Umbilical cord (tissue), 2 donors: ENCODE measurements around the gene LRRC36. TPM values are rescaled to one million over a fixed set of nuclear protein-coding genes. Genes with fewer than 3 reads are reported as not detected.

Experiments used
- DNase-seq: peaks from one replicate; pipeline ENCODE4 v3.0.0-alpha.2; 2015; ENCODE audit warnings: low spot score
- total RNA-seq: library from RNA; depleted of rRNA; stranded (reverse); fragments of >200 nt; gene quantifications from one replicate; pipeline ENCODE4 v1.2.3, GENCODE V29; 2014; ENCODE audit warnings: low replicate concordance; ENCODE audit not compliant: insufficient read depth

The LRRC36 gene
- total RNA-seq, 1 donor from 2014 or later: 1.9 TPM

- DNase-seq: no peak
These were observed 96.4 kb downstream of the LRRC36 start for GRCh38 chr16:67423015-67423414.

GRCh38 chr16:67423611-67424260, 97.1 kb downstream of the LRRC36 start:
- no peak for DNase-seq

- no peak for DNase-seq
These were observed 97.6 kb downstream of the LRRC36 start for GRCh38 chr16:67424261-67424615.

- no peak for DNase-seq
These were observed 98.4 kb downstream of the LRRC36 start for GRCh38 chr16:67425061-67425460.

DNA sequence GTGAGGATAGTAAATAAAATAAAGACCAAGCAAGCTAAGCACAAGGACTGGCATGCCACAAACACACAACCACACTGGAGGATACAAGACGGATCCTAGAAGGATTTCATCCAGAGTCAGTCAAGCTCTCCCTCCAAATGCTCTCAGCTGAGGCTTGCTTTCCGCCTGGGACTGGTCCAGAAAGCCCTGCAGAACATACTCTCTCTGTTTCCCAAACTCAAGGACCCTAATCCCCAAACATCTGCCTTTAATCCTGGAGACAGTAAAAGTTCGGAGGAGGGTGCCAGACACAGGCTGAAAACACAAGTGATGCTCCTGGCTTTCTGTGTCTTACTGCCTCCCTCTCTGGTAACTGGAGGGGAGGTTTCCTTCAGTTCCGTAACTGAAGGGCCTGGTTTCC, 99.0 kb downstream of the LRRC36 start:
- DNase-seq: peak; percentile 95

DNA sequence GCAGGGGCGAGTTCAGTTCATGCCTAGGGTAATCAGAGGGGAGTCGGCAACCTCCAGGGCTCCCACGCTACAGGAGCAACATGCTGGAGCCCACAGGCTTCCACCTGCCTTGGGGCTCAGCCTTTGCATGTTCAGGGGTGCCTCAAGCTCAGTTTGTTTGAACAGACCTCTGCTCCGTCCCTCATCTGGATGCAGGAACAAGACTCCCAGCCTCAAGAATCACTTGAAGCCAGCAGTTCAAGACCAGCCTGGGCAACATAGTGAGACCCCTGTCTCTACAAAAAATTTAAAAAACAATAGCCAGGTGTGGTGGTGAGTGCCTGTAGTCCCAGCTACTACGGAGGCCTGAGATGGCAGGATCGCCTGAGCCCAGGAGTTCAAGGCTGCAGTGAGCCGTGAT, 99.4 kb downstream of the LRRC36 start:
- DNase-seq: no peak

GRCh38 chr16:67426950-67427349, 100.3 kb downstream of the LRRC36 start:
- DNase-seq: no peak

GRCh38 chr16:67428146-67428731, 101.6 kb downstream of the LRRC36 start:
- peak; percentile 70 for DNase-seq

DNA sequence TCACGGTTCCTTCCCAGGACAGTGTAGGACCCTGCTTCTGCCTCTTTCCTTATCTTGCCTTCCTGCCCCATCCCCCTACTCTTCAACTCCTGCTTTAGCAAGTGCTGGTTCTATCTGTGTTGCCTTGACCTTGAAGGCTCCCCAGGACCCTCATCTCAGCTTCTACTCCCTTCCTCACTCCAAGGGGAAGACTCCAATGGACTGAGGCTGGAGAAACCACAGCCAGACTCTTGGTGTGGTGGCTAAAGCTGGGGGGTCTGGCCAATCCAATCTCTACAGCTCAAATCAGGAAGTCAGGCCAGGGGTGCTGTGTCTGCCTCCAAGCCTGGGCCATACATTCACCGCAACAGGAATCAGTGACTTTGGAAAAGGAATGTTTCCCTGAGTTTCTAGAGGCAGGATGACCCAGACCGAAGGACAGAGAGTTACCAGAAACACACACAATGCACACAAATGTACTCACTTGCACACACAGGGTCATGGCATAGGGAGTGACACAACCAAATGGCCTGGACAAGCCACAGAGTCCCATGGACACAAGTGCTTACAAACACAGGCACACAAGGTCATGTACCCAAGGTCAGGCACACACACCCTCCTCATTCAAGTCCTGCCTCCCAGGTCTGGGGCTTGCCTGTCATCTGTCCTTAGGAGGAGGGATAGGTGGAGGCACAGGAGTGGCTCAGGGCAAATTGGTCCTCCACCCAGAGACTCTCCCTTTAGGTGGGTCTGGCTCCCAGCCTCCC, 102.6 kb downstream of the LRRC36 start:
- no peak for DNase-seq

- no peak for DNase-seq
These were observed 103.3 kb downstream of the LRRC36 start for GRCh38 chr16:67429799-67430503.

GRCh38 chr16:67430504-67430976, 103.9 kb downstream of the LRRC36 start:
- no peak for DNase-seq

DNA sequence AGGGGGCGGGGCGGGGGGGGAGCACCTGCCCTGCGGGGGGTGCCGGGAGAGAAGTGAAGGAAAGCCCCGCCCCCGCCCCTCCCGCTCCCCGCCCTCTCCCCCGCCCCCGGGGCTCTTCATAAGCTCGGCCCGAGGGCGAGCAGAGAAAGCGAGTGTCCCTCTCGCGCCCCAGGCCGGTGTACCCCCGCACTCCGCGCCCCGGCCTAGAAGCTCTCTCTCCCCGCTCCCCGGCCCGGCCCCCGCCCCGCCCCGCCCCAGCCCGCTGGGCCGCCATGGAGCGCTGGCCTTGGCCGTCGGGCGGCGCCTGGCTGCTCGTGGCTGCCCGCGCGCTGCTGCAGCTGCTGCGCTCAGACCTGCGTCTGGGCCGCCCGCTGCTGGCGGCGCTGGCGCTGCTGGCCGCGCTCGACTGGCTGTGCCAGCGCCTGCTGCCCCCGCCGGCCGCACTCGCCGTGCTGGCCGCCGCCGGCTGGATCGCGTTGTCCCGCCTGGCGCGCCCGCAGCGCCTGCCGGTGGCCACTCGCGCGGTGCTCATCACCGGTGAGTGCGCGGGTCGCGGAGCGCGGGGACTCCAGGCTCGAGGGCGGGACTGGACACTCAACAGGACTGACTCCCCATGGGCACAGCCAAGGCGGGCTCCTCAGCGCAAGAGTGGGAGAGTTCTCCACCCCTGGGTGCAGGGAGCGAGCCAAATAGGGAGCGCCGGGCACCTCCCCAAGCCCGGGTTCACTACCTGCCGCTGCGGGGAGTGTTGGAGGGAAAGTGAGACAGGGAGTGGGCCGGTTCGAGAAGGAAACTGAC, 104.6 kb downstream of the LRRC36 start, which contains the start of gene HSD11B2:
HSD11B2 (plus strand) TSS at position 145 of the 798 bp plus-strand sequence; CDS start at position 273, 128 bp downstream.
- DNase-seq: peak; percentile 54

DNA sequence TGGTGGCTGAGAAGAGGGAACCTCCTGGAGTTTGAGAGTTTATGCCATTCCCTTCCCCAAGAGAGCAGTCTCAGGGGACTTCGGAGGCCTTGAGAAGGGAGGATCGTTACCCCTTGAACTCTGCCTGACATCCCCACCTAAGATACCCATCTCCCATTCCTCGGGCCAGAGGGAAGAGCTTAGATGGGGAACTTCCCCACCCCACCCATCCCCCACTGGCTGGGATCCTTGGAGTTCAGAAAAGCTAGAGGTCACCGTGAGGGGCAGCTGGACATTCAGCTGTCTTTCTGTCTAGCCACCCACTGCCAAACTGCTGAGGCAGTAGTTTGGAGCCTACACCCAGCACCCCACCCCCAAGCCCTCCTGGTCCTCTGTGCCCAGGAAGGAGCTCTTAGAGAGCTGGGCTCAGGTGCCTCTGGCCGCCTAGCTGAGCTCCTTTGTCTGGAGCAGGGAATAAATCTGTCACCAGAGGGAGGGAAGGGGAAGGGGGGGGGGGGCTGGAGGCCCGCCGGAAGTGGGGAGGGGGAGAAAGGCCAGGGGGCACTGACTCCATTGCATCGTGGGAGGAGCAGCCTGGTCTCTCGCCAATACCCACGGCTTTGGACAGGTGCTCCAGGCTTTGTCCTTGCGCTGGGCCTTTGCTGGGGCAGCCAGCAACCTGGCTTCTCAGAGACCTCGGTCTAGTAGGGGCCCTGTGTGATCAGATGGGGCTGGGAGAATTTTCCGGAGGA, 105.3 kb downstream of the LRRC36 start:
- no peak for DNase-seq

- DNase-seq: no peak
These were observed 105.9 kb downstream of the LRRC36 start for GRCh38 chr16:67432506-67432890.

DNA sequence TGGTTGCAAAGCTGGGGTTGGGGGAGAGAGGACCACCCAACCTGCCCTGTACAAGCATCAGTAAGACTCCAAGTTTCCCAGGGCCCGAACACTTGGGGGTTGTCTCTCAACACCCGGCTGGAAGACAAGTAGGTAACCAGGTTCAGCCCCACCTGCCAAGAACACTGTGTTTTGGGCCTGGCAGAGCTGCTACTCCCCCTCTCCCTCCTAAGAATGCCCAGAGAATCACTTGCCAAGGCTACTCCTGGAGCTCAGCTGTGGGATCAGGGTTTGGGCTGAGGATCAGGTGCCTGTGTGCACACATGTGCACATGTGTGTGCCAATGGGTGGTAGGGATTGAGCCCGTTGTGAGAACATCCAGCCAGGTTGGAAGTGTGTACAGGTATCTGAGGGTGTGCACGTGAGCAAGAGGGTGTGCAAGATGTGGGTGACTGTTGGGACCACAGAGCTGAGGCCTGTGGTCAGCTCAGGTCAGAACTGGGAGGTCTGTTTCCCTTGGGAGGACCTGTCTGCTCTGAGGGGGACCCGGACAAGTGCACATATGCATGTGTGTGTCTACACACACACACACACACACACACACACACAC, 106.6 kb downstream of the LRRC36 start:
- no peak for DNase-seq

Other genes starting within 250 kb of the LRRC36 start
- gene PHAF1, start 216.9 kb upstream of the LRRC36 start, total RNA-seq: 18.5 TPM
- 37.3 TPM for gene B3GNT9, start 175.8 kb upstream of the LRRC36 start, total RNA-seq
- gene TRADD, start 166.9 kb upstream of the LRRC36 start, total RNA-seq: 10.8 TPM
- gene FBXL8, start 166.9 kb upstream of the LRRC36 start, total RNA-seq: 9.6 TPM
- gene HSF4, start 162.1 kb upstream of the LRRC36 start, total RNA-seq: 17.3 TPM
- 17.1 TPM for gene NOL3, start 156.3 kb upstream of the LRRC36 start, total RNA-seq
- gene MATCAP1, start 142.9 kb upstream of the LRRC36 start, total RNA-seq: 2.6 TPM
- gene EXOC3L1, start 136.7 kb upstream of the LRRC36 start, total RNA-seq: 0.24 TPM
- 85.7 TPM for gene E2F4, start 134.7 kb upstream of the LRRC36 start, total RNA-seq
- gene ELMO3, start 127.7 kb upstream of the LRRC36 start, total RNA-seq: not detected
- 5.5 TPM for gene TMEM208, start 99.7 kb upstream of the LRRC36 start, total RNA-seq
- gene FHOD1, start 79.3 kb upstream of the LRRC36 start, total RNA-seq: 2.6 TPM
- gene SLC9A5, start 77.8 kb upstream of the LRRC36 start, total RNA-seq: 1.2 TPM
- gene PLEKHG4, start 47.3 kb upstream of the LRRC36 start, total RNA-seq: 20.9 TPM
- gene KCTD19, start 74 bp upstream of the LRRC36 start, total RNA-seq: 3.4 TPM
- gene TPPP3, start 66.7 kb downstream of the LRRC36 start, total RNA-seq: 26.5 TPM
- 5.3 TPM for gene ZDHHC1, start 89.7 kb downstream of the LRRC36 start, total RNA-seq
- gene HSD11B2, start 104.3 kb downstream of the LRRC36 start, total RNA-seq: 1.4 TPM
- gene ATP6V0D1, start 154.3 kb downstream of the LRRC36 start, total RNA-seq: 52.7 TPM
- gene AGRP, start 156.7 kb downstream of the LRRC36 start, total RNA-seq: not detected
- gene RIPOR1, start 202.0 kb downstream of the LRRC36 start, total RNA-seq: 17.3 TPM
- gene CTCF, start 235.7 kb downstream of the LRRC36 start, total RNA-seq: 31.1 TPM